Non-pigmented ciliary epithelial cell (primary cell): ENCODE results near the gene TSPAN4.

Experiments used
- DNase-seq: peaks from one replicate; pipeline ENCODE4 v3.0.0-alpha.2; 2010; ENCODE audit warnings: low read depth

The TSPAN4 gene

GRCh38 chr11:850775-851763 is 8.4 kb downstream of the TSPAN4 start:
- no peak for DNase-seq

DNA sequence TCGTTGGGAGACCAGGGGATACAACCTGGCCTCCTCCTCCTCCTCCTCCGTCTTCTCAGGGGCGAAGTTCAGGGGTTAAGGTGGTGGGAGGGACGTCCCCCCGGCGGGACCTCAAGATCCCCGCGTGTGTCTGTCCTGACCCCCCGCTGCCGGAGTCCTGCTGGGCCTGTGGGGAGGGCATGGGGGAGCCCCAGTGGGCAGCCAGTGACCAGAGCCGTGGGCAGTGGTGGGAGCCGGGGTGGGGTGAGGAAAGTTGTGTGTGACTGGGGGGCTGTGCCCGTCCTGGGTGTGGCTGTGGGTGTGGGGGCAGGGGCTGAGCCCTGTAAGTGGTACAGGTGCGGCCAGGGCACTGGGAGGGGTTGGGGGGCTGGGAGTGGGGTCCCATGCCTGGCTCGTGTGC is 10.1 kb downstream of the TSPAN4 start:
- DNase-seq, result no peak

- DNase-seq, result no peak
Observed at GRCh38 chr11:853682-854448, 11.2 kb downstream of the TSPAN4 start.

- no peak for DNase-seq
Observed at GRCh38 chr11:854601-855329, 12.1 kb downstream of the TSPAN4 start.

- DNase-seq, result no peak
Observed at GRCh38 chr11:855330-855674, 12.7 kb downstream of the TSPAN4 start.

GRCh38 chr11:855796-856195 is 13.1 kb downstream of the TSPAN4 start:
- no peak for DNase-seq

DNA sequence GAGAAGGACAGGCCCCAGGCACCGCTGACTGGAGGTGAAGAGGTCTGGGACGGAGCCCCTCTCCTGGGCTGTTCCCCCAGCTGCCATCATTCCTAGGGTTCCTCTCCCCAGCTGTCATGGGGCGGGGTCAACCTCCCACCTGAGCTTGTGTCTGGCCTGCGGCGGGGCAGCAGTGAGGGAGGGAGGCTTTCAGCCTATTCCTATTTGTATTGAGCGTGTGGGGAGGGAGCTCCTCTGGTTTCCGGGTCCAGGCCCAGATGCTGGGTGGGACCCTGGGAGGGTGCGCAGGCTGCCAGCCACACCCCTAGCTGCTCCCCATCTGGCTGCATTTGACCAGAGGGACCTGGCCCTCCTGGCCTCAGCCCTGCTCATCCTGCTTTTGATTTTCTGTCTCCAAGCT is 13.7 kb downstream of the TSPAN4 start:
- DNase-seq, result no peak

GRCh38 chr11:858053-858761 is 15.6 kb downstream of the TSPAN4 start:
- DNase-seq, result no peak

GRCh38 chr11:858762-859339 is 16.2 kb downstream of the TSPAN4 start:
- no peak for DNase-seq

DNA sequence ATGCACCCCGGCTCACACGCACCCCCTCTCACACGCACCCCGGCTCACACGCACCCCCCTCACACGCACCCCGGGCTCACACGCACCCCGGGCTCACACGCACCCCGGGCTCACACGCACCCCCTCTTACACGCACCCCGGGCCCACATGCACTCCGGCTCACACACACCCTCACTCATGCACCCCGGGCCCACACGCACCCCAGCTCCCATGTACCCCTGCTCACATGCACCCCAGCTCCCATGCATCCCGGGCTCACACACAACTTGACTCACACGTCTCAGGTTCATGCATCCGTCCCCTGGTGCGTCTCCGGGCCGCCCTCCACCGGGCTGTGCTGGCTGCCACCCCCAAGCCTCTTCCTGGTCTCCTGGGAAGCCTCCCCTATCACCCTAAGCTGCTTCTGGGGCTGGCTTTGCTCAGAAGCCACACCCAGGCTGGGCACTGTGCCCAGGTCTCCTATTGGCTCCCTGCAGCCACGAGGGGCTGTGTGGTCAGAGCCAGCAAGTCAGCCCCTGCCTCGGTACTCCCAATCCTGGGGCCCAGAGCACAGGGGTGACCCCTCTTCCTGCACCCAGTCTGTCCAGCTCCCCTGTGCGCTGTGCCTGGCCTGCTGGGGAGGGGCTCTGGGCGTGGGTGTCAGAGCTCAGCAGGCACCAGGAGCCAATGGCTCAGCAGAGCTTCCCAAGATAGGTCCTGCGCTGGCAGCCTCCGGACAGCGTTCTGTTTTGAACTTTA is 16.9 kb downstream of the TSPAN4 start:
- DNase-seq, result peak; percentile 59

DNA sequence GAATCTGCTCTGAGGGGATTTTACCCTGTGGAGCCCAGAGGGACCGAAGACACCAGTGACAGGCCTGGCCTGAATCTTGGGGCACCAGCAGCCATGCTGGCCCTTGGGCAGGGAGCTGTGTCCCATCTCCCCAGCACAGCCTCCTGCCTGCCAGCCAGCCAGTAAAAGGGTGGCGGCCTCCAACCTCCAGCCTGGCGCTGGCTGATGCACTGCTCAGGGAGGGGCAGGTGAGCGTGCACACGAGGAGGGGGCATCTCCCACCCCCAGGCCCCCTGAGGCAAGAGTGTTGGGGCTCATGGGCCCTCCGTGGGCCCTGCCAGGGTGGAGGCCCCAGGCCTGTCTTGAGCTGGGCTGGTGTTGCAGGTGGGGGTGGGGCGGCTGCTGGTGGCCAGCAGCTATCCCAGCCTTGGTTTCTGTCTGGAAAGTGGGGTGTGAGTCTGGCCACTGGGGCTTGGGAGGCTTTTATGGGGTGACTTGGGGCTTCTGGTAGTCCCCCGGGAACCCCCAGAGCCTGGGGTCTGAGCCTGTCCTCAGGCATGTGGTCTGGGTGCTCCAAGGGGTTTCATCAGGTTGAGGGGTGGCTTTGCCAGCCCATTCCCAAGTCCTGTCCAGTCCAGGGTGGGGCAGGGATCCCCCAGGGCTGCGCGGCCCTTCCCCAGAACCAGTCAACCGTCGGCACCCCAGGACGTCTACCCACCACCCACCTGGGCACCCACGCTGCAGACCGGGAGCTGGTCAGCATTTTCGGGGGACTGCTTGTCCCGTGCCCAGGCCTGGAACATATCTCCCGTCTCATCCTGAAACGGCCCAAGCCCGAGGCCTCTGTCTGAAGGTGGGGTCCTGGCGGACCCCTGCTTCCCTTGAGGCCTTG is 17.8 kb downstream of the TSPAN4 start:
- no peak for DNase-seq

DNA sequence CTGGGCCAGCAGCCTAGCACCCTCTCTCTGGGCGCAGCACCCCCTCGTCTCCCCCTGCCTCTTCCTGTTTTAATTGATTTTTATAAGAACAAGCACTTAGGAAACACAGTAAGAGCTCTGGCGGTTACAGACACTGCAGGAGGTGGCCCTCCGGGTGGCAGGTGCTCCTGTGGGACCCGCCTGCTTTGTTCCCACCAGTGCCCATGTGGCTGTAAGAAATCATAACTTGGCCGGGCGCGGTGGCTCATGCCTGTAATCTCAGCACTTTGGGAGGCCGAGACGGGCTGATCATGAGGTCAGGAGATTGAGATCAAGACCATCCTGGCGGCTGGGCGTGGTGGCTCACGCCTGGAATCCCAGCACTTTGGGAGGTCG is 18.4 kb downstream of the TSPAN4 start:
- DNase-seq, result no peak

DNA sequence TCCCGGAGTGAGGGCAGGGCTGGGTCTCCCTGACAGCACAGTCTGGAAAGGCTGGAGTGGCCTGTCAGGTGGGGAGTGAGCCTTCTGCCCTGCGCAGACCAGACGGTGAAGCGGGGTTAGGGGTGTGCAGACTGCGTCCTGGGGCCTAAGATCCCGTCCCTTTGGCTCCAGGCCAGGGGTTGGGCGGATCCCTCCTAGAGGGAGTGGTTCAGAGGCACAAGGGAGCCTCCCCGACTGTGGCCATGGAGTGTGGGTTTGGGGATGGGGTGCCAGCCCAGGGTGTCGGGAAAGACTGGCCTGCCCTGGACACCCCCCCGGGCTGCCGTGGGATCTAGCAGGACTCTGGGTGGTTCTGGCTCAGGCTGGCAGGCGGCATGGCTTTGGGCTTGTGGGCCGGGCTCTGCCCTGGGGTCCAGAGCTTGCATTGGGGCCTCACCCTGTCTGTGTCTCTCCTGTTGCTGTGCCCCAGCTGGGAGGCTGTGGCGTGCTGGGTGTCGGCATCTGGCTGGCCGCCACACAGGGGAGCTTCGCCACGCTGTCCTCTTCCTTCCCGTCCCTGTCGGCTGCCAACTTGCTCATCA is 19.5 kb downstream of the TSPAN4 start:
- no peak for DNase-seq

DNA sequence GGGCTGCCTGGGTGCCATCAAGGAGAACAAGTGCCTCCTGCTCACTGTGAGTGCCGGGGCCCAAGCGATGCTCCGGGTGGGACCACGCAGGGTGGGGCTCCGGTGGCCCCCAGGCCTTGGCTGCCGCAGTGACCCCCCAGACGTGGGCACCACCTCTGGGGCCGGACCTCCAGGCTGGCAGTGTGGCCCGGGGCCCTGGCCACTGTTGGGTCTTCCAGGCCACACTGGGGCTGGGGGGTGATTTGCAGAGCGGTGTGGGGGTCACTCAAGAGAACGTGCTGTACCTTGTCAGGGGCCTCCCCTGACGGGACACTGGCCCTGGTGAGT is 20.0 kb downstream of the TSPAN4 start:
- DNase-seq, result no peak

DNA sequence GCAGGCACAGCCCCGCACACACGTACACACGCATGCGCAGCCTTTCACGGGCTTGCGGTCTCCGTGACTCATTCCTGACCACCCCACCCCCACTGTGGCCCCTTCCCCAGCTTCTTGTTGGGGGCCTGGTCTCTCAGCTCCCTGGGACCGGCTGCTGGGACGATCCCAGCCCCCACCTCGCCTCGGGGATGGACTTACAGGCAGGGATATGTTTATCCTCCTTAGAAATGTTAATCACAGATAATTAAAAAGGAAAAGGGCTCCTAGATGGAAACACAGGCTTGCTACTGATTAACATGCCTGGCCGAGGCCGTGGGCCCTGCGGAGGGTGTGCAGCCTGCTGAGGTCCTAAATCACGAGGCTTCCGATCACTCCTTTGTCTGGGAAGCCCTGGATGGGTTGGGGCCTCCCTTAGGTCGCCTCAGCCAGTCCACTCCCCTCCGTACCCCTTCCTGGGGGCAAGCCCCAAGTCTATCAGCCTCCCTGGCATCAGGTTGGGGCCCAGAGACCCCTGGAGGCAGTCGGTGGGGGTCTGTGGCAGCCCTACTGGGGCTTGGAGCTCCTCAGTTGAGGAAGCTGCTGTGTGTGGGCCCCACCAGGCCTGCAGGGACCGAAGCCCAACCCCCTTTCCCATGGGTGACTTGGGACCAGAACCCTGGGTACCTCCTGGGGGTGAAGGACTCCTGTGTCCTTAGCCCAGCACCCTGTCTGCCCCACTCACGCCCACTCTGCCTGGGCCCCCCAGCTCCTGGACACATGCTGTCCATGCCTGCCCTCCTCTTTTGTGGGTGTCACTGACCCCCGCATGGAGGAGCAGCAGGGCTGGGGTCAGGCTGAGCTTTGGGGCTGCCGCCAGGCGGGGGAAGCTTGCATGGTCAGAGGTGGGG is 20.6 kb downstream of the TSPAN4 start:
- no peak for DNase-seq

- no peak for DNase-seq
Observed at GRCh38 chr11:863910-864827, 21.5 kb downstream of the TSPAN4 start.

- DNase-seq, result no peak
Observed at GRCh38 chr11:864898-865297, 22.2 kb downstream of the TSPAN4 start.
